Hematopoietic multipotent progenitor cell treated with erythropoietin and hydrocortisone succinate and interleukin-3 and kit ligand, for 6 days (in vitro differentiated cells): ENCODE measurements around the gene PCNX1.
"Not testable (repeated sequence)": the region's sequence is repeated elsewhere in the genome, so short reads cannot be mapped to it uniquely, and the experiment has no call there.

Source experiments
- DNase-seq: peaks from one replicate; pipeline ENCODE4 v3.0.0-alpha.2; 2015

The PCNX1 gene

DNA sequence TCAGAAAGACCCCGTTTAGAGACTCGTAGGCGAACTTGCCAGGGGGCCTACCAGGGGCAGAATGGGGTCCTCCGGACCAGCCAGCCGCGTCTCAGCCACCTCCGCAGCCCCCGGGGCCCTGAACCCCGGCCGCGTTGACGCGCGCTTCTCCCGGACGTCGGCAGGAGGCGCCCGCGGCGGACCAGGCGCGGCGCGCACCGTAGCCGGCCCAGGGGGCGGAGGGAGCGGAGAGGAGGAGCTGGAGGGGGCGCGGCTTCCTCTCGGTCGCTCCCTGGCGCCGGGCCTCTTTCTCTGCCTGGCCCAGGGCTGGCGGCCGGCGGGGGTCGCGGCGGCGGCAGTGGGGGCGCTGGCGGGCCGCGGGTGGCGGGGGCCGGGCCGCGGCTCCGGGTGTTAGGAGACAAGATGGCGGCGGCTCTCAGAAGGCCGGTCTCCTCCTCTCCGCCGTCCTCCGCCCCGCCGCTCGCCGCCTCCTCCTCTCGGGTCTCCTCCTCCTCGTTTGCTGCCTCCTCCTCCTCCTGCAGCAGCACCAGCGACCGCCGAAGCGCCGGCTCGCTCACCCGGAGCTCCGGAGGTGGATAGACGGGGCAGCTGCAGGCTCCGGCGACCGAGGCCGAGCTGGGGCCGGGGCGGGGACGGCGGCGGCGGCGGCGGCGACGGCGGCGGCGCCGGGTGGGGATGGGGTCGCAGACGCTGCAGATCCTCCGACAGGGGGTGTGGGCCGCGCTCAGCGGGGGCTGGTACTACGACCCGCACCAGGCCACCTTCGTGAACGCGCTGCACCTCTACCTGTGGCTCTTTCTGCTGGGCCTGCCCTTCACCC is at the start of gene PCNX1:
Gene PCNX1 (plus strand): TSS at position 284 of the 820 bp plus-strand sequence. CDS start 392 bp downstream, at position 676.
- peak; percentile 91 for DNase-seq

DNA sequence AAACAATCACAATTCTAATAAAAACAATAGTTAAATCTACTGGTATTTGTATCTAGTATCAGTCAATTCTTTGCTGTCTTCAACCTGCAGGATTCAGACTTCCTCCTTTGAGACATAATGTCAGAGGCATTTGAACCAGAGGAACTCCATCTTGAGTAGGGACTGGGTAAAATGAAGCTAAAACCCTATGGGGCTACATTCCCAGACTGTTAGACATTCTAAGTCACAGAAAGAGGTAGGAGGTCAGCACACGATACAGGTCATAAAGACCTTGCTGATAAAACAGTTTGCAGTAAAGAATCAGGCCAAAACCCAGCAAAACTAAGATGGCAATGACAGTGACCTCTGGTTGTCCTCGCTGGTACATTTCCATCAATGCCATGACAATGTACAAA is 49.8 kb upstream of the PCNX1 start:
- DNase-seq, result no peak

DNA sequence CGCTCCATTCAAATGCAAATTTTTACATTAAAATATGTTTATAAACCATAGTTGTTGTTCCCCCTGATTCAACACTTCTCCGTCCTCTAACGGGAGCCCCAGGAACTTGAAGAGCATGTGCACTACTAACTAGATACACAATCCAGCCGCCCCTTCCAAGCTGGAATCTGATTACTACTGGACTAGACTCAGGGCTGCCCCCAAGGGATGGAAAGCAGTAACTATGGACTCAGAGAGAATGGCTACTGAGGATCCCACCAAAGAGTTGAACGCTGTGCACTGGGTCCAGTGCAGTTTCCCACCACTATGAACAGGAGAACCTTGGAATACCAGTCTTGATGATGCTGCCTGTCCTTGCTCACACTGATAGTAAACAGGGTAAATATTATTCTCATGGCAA is 48.6 kb upstream of the PCNX1 start:
- DNase-seq, result no peak

DNA sequence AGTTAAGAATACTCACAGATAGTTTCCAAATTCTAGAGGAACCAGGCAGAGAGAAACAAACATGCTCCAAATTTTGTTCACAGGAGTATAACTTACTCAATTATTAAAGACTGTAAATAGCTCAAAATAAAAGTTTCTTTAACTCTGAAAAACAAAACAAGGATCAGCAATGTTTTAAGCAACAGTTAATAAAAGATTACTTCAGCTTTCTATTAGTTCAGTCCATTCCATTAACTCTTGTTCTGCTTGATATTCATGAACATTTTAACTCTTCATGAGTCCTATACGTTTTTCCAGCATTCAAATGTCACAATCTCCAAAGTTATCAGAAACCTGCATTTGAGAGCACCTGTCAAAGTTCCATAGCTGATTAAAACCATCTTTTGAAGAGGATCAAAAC is 40.3 kb upstream of the PCNX1 start:
- DNase-seq, result not testable (repeated sequence)

DNA sequence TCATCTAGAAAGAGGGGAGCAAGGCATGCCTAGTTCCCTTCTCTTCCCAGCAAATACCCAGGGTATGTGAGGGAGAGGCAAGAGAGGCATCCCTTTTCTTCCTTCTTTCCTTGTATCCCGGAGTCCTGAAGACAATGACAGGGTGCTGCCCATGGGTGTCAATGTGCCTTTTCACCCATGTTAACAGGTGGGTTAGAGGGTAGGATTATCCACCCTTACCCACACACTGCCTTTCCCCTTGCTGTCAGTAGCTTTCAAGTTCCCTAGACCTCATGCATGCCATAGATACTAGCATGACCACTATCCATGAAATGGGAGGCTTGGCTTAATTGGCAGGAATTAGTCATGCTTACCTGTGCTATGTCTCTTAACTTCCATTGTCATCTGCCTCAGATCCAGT is 36.3 kb upstream of the PCNX1 start:
- DNase-seq, result no peak

DNA sequence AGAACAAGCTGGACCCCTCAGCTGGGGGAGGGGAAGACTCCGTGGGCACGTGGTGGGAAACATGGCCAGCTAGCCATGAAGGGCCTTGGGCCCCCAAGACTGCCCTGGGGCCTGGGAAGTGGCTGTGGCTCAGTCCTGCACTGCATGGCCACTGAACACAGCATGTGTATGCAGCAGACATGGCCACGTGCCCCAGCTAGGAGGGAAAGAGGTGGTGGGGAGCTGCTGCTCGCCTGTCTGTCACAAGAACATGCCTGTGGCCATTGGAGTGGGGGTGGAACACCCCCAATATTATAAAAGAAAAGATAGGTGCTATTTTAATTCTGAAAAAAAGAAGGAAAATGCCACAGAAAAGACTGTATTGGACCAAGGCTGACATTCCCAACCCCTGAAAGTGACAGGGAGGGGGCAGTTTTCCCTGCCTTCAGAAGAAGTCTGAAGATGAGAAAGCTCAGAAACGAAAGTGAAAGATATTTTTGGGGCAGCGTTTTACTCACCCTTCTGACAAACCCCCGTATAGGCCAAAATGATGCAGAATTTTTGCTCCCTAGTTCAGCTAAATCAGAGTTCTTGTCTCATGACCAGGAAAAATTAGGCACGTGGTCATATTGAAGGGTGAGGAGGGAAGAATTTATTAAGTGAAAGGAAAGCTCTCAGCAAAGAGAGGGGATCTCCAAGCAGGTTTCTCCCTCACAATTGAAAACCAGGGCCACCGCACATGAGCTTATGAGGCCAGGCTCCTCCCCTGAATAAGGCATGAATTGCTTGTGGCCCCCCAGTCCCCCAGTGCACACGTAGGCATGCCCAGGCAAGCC is 35.2 kb upstream of the PCNX1 start:
- no peak for DNase-seq

DNA sequence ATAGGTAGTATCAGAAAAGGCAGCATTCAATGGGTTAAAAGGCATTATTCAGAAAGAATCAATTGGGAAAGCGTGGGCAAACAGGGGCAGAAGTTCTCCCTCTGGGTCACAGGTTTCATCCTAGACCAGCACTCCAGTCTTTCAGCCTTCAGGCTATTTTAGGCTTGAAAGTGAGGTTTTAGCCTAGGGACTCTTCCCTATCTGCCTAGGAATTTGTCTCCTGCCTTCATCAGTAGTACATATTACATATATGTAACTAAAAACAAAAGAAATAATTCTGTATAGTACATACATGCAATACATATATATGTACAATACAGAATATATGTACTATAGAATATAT is 34.6 kb upstream of the PCNX1 start:
- no peak for DNase-seq

DNA sequence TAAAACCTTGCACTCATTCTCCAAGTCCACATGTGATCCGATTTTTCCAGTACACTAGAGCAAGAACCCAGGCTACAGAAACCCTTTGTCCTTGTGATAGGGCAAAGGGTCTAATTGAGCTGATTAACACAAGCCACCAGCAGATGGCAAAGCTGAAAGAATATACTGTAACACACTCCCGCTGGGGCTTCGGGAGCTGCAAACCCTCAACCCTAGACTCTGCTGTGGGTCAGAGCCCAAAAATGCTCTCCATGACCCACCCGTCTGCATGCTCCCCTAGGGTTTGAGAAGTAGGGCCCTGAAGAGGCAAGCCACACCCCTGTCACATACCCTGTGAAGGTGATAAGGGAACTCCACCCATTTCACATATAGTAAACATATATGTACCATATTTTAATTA is 33.6 kb upstream of the PCNX1 start:
- DNase-seq, result peak; percentile 54

DNA sequence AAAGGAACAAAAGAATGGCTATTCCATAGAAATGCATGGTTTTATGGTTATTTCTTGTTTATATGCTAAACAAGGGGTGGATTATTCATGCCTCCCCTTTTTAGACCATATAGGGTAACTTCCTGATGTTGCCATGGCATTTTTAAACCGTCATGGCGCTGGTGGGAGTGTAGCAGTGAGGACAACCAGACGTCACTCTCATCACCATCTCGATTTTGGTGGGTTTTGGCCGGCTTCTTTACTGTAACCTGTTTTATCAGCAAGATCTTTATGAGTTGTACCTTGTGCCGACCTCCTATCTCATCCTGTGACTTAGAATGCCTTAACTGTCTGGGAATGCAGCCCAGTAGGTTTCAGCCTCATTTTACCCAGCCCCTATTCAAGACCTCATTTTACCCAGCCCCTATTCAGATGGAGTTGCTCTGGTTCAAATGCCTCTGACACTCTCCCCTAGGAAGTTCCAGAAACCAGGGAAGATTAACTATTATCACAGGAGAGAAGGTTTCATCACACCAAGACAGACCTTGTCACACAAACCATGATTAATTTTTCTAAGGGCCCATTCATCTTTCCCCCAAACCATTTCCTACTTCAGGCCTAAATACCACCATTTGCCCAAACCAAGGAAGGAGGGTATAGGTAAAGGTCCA is 31.3 kb upstream of the PCNX1 start:
- DNase-seq, result not testable (repeated sequence)

DNA sequence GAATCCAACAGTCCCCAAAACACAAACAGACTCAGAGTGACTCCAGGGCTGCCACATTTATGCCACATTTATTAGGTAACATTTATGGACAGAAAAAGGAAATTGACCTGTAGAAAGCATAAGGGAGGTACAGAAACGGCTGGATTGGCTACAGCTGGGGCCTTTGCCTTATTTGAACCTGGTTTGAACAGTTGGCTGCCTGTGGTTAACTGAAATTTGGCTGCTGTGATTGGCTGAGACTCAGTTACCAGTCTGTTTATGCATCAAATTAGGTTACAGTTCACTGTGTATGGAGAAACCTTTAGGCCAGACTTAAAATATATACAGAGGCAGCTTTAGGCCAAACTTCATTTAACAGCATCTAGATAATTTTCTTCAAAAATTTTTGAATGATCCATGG is 27.8 kb upstream of the PCNX1 start:
- no peak for DNase-seq

DNA sequence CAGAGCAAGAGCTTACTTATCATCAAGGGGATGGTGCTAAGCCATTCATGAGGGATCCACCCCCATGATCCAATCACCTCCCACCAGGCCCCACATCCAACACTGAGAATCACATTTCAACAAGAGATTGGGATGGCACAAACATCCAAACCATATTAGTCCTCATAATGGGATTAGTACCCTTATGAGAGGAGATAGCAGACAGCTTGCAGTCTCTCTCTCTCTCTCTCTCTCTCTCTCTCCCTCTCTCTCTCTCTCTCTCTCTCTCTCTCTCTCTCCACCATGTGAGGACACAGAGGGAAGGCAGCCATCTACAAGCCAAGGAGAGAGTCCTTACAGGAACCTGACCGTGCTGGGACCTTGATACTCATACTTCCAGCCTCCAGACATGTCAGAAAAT is 26.4 kb upstream of the PCNX1 start:
- not testable (repeated sequence) for DNase-seq

DNA sequence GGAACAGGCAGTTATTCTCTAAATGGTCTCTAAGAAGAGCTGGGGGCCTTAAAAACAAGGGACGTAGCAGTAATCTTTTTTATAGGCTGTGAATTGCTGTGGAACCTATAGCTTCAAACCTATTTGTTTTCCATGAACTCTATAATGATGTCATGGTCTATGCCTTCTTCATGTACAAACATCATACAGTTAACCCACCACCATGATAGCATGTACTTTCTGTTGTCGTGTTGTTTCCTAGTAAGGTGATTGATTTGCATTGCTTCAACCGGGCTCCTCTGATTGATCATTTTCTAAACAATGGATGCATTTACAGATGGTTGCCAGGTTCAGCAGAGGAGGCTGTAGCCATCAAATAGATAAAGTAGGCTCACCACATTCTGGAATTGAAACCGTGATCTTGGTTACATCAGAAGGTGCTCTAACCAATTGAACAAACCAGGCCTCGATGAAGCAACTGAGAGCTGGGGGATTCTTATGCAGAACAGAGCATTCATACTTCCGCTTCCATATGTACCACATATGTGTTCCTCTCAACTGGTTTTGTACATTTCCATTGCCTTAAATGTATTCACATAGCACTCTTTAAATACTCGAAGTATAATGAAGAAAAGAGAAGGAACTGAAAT is 25.6 kb upstream of the PCNX1 start:
- DNase-seq, result peak; percentile 37

DNA sequence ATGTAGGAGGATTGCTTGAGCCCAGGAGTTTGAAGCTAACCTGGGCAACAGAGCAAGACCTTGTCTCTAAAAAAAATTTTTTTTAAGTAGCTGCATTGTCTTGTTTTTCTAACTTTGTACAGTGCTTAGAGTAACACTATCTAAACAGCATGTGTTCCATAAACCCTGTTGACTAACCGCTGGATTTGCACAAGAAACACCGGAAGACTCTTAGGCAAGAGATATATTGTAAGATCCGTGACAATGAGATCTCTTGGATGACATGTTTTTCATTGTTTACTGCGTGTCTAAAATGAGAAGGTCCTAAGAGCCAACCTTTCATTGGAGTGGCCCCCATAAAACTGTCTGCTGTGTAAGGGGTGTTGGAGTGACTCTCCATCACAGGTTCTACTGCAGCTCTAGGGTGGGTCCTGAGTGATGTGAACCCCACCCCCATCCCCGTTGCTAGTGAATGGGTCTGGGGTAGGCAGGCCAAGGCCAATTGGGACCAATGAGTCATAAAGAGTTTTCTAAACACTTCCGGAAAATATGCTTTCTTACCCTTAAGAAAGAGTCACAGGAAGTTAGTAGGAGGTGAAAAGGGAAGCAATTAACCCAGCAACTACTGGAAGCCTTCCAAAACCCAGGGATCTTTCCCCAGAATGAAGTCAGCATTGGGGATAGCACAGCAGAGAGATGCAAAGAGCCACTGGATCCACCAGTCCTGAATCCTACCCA is 24.3 kb upstream of the PCNX1 start:
- peak; percentile 62 for DNase-seq

DNA sequence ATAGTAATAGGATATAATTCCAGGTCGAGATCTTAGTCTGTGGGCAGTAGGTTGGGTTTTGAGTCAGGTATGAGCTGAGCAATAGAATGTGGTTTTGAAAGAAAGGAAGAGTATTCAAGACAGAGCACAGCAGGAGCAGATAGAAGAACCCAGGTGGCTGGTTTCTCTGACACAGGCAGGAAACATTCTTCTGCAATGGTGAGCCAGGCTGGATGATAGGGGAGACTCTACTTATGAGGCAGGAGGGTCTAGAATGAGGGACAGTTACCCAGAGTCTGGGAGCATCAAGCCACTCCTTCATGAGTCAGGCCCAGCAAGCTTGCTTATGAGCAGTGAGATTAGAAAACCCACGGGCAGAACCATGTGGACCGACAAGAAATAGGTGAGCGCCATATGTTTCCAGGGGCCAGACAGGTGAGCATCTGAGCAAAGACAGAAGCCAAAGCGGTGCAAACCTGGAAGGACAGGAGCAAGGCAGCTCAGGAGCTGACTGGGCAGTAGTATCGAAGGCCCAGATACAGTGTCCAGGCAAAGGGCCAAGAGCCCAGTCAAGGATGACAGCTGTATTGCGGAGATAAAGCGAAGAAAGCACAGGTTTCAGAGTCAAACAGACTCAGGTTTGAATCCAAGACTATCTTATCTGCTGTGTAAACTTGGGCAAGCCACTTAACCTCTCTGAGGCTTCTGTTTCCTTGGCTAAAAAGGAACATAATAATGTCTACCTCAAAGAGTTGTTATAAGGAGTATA is 22.5 kb upstream of the PCNX1 start:
- peak; percentile 66 for DNase-seq

DNA sequence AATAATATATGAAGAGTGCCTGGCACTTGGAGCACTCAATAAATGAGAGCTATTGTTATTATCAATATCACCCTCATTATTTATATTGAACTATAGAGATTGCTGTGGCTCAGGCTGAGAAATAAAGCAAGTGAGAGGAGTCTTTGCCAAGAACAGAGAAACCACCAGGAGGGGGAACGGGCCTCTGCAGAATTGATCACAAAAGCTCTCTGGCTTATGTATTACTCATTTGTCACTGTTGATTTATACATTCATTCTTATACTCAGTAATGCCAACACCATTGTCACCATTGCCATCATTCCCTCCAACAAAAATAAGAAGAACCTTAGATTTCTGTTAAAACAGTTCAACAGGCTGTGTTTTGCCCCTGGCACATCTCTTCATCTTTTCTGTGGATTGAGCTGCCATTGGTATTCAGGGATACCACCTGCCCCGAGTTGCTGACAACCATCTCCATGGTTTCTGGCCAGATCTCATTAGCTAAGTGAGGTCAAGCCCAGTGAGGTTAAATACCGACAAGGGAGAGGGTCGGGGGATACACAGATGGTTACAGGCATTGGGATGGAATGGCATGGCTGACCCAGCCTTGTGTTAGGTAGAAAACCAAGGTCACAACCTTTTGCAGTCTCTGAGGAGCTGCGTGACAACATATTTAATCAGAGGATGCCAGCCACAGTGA is 21.8 kb upstream of the PCNX1 start:
- no peak for DNase-seq

DNA sequence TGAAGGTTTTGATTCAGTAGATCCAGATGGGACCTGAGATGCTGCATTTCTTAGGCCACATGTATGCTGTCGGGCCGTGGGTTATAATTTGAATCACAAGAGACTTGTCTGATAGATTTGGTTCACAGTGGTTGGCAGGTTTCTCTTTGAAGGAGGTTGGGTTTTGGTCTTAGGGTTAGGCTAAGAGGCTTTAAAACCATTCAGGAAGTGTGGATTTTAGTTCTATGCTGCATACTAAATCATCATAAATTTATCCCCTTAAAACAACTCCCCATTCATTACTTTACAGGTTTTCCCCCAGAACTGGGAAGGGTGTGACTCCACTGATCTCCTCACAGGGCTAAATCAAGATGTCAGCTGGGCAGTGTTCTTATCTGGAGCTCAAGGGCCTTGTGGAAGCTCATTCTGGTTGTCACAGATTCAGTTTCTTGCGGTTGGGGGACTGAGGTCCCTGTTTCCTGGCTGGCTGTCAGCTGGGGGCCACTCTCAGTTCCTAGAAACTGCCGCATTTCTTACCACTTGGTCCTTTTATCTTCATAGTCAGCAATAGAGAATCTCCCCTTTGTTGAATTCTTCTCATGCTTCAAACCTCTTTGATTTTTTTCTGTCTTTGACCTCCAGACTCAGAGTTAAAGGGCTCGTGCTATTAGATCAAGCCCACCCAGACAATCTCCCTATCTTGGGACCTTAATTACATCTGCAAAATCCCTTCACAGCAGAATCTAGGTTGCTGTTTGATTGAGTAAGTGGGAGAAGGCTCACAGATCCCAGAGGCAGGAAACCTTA is 20.6 kb upstream of the PCNX1 start:
- DNase-seq, result peak; percentile 95

DNA sequence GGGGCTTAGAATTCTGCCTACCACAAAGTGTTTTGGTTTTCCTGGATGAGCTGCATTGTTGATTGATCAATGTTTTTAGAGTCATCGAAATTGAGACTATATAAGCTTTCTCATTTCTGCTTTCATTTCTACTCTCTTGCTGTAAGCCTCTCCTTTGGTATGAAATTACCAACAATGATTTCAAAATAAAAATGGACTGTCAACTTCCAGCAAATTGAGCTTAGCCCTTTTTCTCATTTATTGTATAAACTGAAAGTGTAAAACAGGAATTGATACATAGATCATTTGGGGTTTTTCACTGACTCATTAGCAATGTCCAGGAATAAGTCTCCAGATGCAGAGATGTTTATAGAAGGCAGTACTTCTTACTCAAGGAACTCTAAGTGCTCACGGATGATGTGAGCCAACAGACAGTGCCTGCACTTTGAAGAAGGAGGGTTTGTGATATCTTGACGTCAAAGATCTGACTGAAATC is 20.0 kb upstream of the PCNX1 start:
- DNase-seq, result no peak

DNA sequence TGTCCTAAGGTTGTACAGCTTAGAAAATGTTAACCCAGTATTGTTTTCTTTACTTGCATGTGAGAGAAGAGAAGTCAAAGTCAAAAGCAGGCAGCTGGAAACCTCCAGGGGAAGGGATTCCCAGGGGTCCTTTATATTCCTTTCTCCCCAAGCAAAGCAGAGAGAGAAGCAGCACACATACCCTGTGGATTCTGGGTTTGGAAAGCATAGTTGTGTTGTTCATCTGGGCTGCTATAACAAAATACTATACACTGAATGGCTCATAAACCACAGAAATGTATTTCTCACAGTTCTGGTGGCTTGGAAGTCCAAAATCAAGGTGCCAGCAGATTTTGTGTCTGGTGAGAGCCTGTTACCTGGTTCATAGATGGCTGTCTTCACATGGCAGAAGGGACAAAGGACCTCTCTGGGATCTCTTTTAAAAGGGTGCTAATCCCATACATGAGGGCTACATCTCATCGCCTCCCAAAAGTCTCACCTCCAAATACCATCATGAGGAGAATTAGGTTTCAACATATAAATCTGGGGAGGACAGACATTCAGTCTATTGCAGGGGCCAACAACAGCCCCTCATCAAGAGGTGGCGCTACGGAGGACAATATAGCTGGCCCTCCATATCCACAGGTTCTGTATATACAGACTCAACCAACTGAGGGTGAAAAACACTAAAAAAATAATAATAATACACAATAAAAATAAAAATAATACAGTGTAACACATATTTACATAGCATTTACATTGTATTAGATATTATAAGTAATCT is 19.3 kb upstream of the PCNX1 start:
- no peak for DNase-seq

DNA sequence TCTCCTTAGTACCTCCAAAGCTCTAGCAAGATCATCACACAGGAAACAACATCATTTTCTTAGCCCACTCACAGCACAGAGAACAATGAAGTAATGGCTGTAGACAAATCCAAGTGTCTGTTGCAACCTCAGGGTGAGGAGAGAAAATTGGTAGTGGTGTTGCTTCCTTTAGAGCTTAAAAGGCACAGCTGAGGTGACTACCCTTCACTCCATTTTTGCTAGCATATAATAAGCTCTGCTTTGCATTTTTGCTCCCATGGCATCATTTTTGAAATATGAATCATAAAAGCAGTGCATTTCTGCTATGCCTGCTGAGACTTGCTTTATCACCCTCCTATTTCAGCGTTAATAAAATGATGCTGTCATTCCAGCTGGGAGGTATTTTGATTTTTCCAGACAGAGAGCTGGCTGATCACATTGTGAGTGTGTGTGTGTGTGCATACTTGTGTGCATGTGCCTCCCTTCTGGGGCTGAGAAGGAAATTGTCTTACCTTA is 18.5 kb upstream of the PCNX1 start:
- peak; percentile 26 for DNase-seq
